Measurements from ENCODE around the gene ZWINT. TPM values are rescaled to one million over a fixed set of nuclear protein-coding genes. Genes with fewer than 3 reads are reported as not detected.

Gene ZWINT
- total RNA-seq, 1 donor from 2014 or later, result 97.5 TPM

DNA sequence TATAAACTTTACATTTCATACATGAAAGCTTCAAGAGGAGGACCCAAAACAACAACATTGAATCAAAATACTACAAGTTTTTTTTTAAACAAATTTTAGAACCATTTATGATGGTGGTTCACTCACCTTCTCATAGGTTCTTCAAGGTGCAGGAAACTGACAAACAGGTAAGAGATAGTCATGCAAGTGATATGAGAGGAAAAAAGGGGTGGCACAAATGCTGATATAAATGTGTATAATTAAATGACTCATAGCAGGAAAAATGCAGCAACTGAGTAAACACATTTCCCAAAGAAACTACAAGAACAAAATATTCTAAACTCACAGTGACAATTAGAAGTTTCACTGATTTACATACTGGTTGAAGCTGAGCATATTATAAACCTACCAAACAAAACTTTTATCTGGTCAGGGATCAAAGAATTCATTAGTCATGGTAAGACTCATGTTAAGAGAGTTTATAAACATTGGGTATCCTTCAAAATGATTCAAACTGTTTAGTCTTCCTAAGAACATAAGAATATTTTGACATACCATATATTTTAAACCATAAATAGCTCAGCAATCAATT lies 14.1 kb downstream of the ZWINT start:
- Histone ChIP-seq H3K9me3 (ENCODE audit: low read depth) (no peaks in the 10 kb centered on the region), H3K4me2 (no peak overlapping the region), H3K4me1 (no peaks in the 10 kb centered on the region), H3K27ac (no peak overlapping the region), H3F3A (ENCODE audit: low read depth) (no peaks in the 10 kb centered on the region), H3K4me3 (no peak overlapping the region), H4K20me1 (ENCODE audit: low read depth) (no peaks in the 10 kb centered on the region), H3K79me2 (ENCODE audit: low read depth) (no peaks in the 10 kb centered on the region), H2AFZ (replicated peaks) (no peak overlapping the region), H3K27me3 (no peaks in the 10 kb centered on the region), H3K9ac (no peak overlapping the region), H3K36me3 (no peaks in the 10 kb centered on the region)
- H3K4me1 Mint-ChIP-seq, result no peaks in the 10 kb centered on the region
- H3K27me3 Mint-ChIP-seq (ENCODE audit: insufficient read depth, low read depth), result peaks cover 3% of the 10 kb centered on the region
- no peaks in the 10 kb centered on the region for H3K9me3 Mint-ChIP-seq
- no peak for TF ChIP-seq EZH2 (IDR thresholded peaks at IDR 0.05)
- TF ChIP-seq EZH2phosphoT487 (IDR thresholded peaks at IDR 0.05), result no peak
- TF ChIP-seq, protein P1, sequence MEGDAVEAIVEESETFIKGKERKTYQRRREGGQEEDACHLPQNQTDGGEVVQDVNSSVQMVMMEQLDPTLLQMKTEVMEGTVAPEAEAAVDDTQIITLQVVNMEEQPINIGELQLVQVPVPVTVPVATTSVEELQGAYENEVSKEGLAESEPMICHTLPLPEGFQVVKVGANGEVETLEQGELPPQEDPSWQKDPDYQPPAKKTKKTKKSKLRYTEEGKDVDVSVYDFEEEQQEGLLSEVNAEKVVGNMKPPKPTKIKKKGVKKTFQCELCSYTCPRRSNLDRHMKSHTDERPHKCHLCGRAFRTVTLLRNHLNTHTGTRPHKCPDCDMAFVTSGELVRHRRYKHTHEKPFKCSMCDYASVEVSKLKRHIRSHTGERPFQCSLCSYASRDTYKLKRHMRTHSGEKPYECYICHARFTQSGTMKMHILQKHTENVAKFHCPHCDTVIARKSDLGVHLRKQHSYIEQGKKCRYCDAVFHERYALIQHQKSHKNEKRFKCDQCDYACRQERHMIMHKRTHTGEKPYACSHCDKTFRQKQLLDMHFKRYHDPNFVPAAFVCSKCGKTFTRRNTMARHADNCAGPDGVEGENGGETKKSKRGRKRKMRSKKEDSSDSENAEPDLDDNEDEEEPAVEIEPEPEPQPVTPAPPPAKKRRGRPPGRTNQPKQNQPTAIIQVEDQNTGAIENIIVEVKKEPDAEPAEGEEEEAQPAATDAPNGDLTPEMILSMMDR (IDR thresholded peaks at IDR 0.05), result no peak
- no peak overlapping the region for H3K4me3 Mint-ChIP-seq
- no peak for DNase-seq (ENCODE audit: low spot score)
- no peak overlapping the region for H3K27ac Mint-ChIP-seq
- peaks cover 2% of the 10 kb centered on the region for H3K36me3 Mint-ChIP-seq

- no peaks in the 10 kb centered on the region for H3K4me1 ChIP-seq
- Mint-ChIP-seq H3K36me3 (no peaks in the 10 kb centered on the region), H3K4me1 (no peaks in the 10 kb centered on the region), H3K27me3 (ENCODE audit: insufficient read depth, low read depth) (peaks cover 3% of the 10 kb centered on the region), H3K4me3 (no peak overlapping the region), H3K27ac (no peak overlapping the region), H3K9me3 (peaks cover 5% of the 10 kb centered on the region)
- no peak overlapping the region for H3K9ac ChIP-seq
- H3K4me3 ChIP-seq, result no peak overlapping the region
- no peak overlapping the region for H2AFZ ChIP-seq (replicated peaks)
- no peak overlapping the region for H3K27ac ChIP-seq
- H4K20me1 ChIP-seq (ENCODE audit: low read depth), result no peaks in the 10 kb centered on the region
- H3K36me3 ChIP-seq, result no peaks in the 10 kb centered on the region
- no peaks in the 10 kb centered on the region for H3K9me3 ChIP-seq (ENCODE audit: low read depth)
- TF ChIP-seq, protein P1 (IDR thresholded peaks at IDR 0.05), result no peak
- TF ChIP-seq EZH2phosphoT487 (IDR thresholded peaks at IDR 0.05), result no peak
- H3K4me2 ChIP-seq, result no peak overlapping the region
- no peaks in the 10 kb centered on the region for H3K27me3 ChIP-seq
- H3K79me2 ChIP-seq (ENCODE audit: low read depth), result no peaks in the 10 kb centered on the region
- no peaks in the 10 kb centered on the region for H3F3A ChIP-seq (ENCODE audit: low read depth)
- no peak for DNase-seq (ENCODE audit: low spot score)
Observed at GRCh38 chr10:56341612-56342011, 19.4 kb downstream of the ZWINT start.

- Mint-ChIP-seq H3K4me1 (no peaks in the 10 kb centered on the region), H3K4me3 (no peak overlapping the region), H3K27me3 (ENCODE audit: insufficient read depth, low read depth) (peaks cover 2% of the 10 kb centered on the region), H3K9me3 (no peaks in the 10 kb centered on the region), H3K27ac (no peak overlapping the region), H3K36me3 (no peaks in the 10 kb centered on the region)
- no peaks in the 10 kb centered on the region for H3K36me3 ChIP-seq
- H3K4me3 ChIP-seq, result no peak overlapping the region
- TF ChIP-seq EZH2 (IDR thresholded peaks at IDR 0.05), result no peak
- no peak for TF ChIP-seq EZH2phosphoT487 (IDR thresholded peaks at IDR 0.05)
- TF ChIP-seq, protein P1 (IDR thresholded peaks at IDR 0.05), result no peak
- H3K9me3 ChIP-seq (ENCODE audit: low read depth), result no peaks in the 10 kb centered on the region
- no peak overlapping the region for H3K4me2 ChIP-seq
- no peak for DNase-seq (ENCODE audit: low spot score)
- H3K4me1 ChIP-seq, result no peaks in the 10 kb centered on the region
- no peaks in the 10 kb centered on the region for H3K79me2 ChIP-seq (ENCODE audit: low read depth)
- no peaks in the 10 kb centered on the region for H3K27me3 ChIP-seq
- H3K9ac ChIP-seq, result no peak overlapping the region
- no peaks in the 10 kb centered on the region for H4K20me1 ChIP-seq (ENCODE audit: low read depth)
- no peak overlapping the region for H2AFZ ChIP-seq (replicated peaks)
- no peak overlapping the region for H3K27ac ChIP-seq
- H3F3A ChIP-seq (ENCODE audit: low read depth), result no peaks in the 10 kb centered on the region
Observed at GRCh38 chr10:56329961-56330360, 31.1 kb downstream of the ZWINT start.
